H1 (cell line): ENCODE data around the gene SLX9. TPM values are rescaled to one million over a fixed set of nuclear protein-coding genes. Genes with fewer than 3 reads are reported as not detected.
A peak's percentile ranks its signal among the peaks of the same experiment; 100 is the strongest.

Experiments used
- CTCF ChIA-PET: fragments of 300-600 bp; sonication (Branson Sonifier 250); formaldehyde crosslinking; loops from one replicate; lab custom pipeline; 2021; ENCODE audit not compliant: partially characterized antibody; lab: Charles Lee
- POLR2A ChIA-PET: fragments of 300-600 bp; sonication (Branson Sonifier 250); formaldehyde crosslinking; loops from one replicate; lab custom pipeline; 2021; ENCODE audit warnings: inconsistent platforms; ENCODE audit not compliant: partially characterized antibody; lab: Charles Lee
- DNase-seq, 2 experiments: peaks; one replicate each; pipeline versions ENCODE4 v3.0.0 to v3.0.0-alpha.2; 2010 to 2022; ENCODE audit warnings: low spot score in 2 of 2, low read depth in 1 of 2, mixed read lengths in 1 of 2
- FAIRE-seq: peaks from 2 replicates; lab custom pipeline; 2011; peaks lifted over from hg19 to GRCh38; lab: Jason Lieb, UNC
- H2AFZ ChIP-seq: 2 replicates; pipeline ENCODE4 v1.8.1; 2012; ENCODE audit warnings: low read length, inconsistent platforms
- H2AK5ac ChIP-seq: 2 replicates; pipeline ENCODE4 v1.6.1; 2013; ENCODE audit warnings: low read depth, low read length
- H2BK120ac ChIP-seq: replicated peaks from 2 replicates; pipeline ENCODE3; 2013; ENCODE audit warnings: low read depth, low read length, inconsistent platforms
- H2BK12ac ChIP-seq: 2 replicates; pipeline ENCODE4 v1.6.1; 2013; ENCODE audit warnings: low read depth, low read length
- H2BK15ac ChIP-seq: 2 replicates; pipeline ENCODE4 v1.6.1; 2013; ENCODE audit warnings: low read length
- H2BK20ac ChIP-seq: 2 replicates; pipeline ENCODE4 v1.6.1; 2013; ENCODE audit warnings: low read length
- H2BK5ac ChIP-seq: 2 replicates; pipeline ENCODE4 v1.6.1; 2013; ENCODE audit warnings: low read depth, low read length
- H3K14ac ChIP-seq: 2 replicates; pipeline ENCODE4 v1.6.1; 2013; ENCODE audit warnings: inconsistent platforms; ENCODE audit not compliant: insufficient read length
- H3K18ac ChIP-seq: 2 replicates; pipeline ENCODE4 v1.6.1; 2013; ENCODE audit warnings: low read length; ENCODE audit errors: extremely low read depth
- H3K23ac ChIP-seq: 2 replicates; pipeline ENCODE4 v1.6.1; 2013; ENCODE audit warnings: inconsistent platforms; ENCODE audit not compliant: insufficient read length
- H3K23me2 ChIP-seq: 2 replicates; pipeline ENCODE4 v1.6.1; 2013; ENCODE audit warnings: low read depth, low read length
- H3K27ac ChIP-seq: 2 replicates; pipeline ENCODE4 v1.6.1; 2011; ENCODE audit warnings: low read depth, low read length, inconsistent platforms
- H3K27me3 ChIP-seq, 4 experiments: replicated peaks in 1 of 4; 1 replicate in 1 of 4; 2 replicates in 3 of 4; pipeline versions ENCODE4 v1.6.1 to v1.8.1; 2011 to 2013; ENCODE audit warnings: low read length in 3 of 4, mild to moderate bottlenecking in 3 of 4, inconsistent platforms in 2 of 4, mixed read lengths in 2 of 4, moderate library complexity in 1 of 4; ENCODE audit not compliant: control insufficient read depth in 3 of 4, insufficient read depth in 3 of 4; ENCODE audit errors: extremely low read depth in 1 of 4
- H3K36me3 ChIP-seq, 4 experiments: 2 replicates each; pipeline versions ENCODE4 v1.6.1 to v1.8.1; 2011 to 2013; ENCODE audit warnings: mild to moderate bottlenecking in 4 of 4, low read length in 3 of 4, moderate library complexity in 2 of 4, control low read depth in 1 of 4, inconsistent platforms in 1 of 4; ENCODE audit not compliant: insufficient read depth in 4 of 4, control insufficient read depth in 2 of 4
- H3K4ac ChIP-seq: replicated peaks from 2 replicates; pipeline ENCODE3; 2013; ENCODE audit warnings: low read length, low read depth, mixed read lengths, inconsistent platforms; ENCODE audit not compliant: insufficient read length
- H3K4me1 ChIP-seq, 4 experiments: replicated peaks in 1 of 4; 1 replicate in 1 of 4; 2 replicates in 3 of 4; pipeline versions ENCODE4 v1.6.1 to v1.8.1; 2011 to 2013; ENCODE audit warnings: low read length in 3 of 4, inconsistent platforms in 2 of 4, mixed read lengths in 1 of 4; ENCODE audit not compliant: insufficient read depth in 4 of 4, control insufficient read depth in 3 of 4
- H3K4me2 ChIP-seq, 2 experiments: 2 replicates each; pipeline versions ENCODE4 v1.6.1 to v1.8.1; 2011 to 2013; ENCODE audit warnings: low read depth in 2 of 2, low read length in 2 of 2, control low read depth in 1 of 2, inconsistent platforms in 1 of 2, mild to moderate bottlenecking in 1 of 2; ENCODE audit not compliant: insufficient read depth in 1 of 2
- H3K4me3 ChIP-seq, 4 experiments: fragments of 200-600, 300-600 bp in 1 of 4; sonication (generic), shearing (Covaris generic), sonication (Bioruptor Twin) in 1 of 4; 2 replicates each; pipeline versions ENCODE4 v1.5.1 to v1.8.1; 2011 to 2016; ENCODE audit warnings: low read length in 4 of 4, low read depth in 3 of 4, control low read depth in 2 of 4, inconsistent platforms in 2 of 4, mild to moderate bottlenecking in 2 of 4, mixed read lengths in 1 of 4, moderate library complexity in 1 of 4; ENCODE audit not compliant: insufficient read depth in 2 of 4; ENCODE audit errors: extremely low read depth in 1 of 4
- H3K56ac ChIP-seq: replicated peaks from 2 replicates; pipeline ENCODE3; 2013; ENCODE audit warnings: low read depth, mild to moderate bottlenecking, mixed read lengths, low read length, inconsistent platforms; ENCODE audit not compliant: insufficient read length
- H3K79me1 ChIP-seq: 2 replicates; pipeline ENCODE4 v1.6.1; 2013; ENCODE audit warnings: low read depth, low read length, control low read depth
- H3K79me2 ChIP-seq, 2 experiments: 2 replicates each; pipeline versions ENCODE4 v1.6.1 to v1.8.1; 2012 to 2013; ENCODE audit warnings: low read length in 2 of 2, mild to moderate bottlenecking in 2 of 2, inconsistent platforms in 1 of 2; ENCODE audit not compliant: insufficient read depth in 2 of 2, control insufficient read depth in 1 of 2
- H3K9ac ChIP-seq, 4 experiments: replicated peaks in 1 of 4; 1 replicate in 1 of 4; 2 replicates in 3 of 4; pipeline versions ENCODE4 v1.6.1 to v1.8.1; 2011 to 2013; ENCODE audit warnings: low read depth in 3 of 4, low read length in 3 of 4, control low read depth in 2 of 4, mild to moderate bottlenecking in 2 of 4, moderate library complexity in 2 of 4, inconsistent platforms in 1 of 4; ENCODE audit errors: extremely low read depth in 1 of 4
- H3K9me3 ChIP-seq, 2 experiments: 2 replicates each; pipeline versions ENCODE4 v1.6.1 to v1.8.1; 2012 to 2013; ENCODE audit warnings: mild to moderate bottlenecking in 2 of 2, moderate library complexity in 2 of 2, control low read depth in 1 of 2, inconsistent platforms in 1 of 2, low read depth in 1 of 2, low read length in 1 of 2, mixed read lengths in 1 of 2; ENCODE audit not compliant: insufficient read depth in 2 of 2
- H4K20me1 ChIP-seq, 2 experiments: replicated peaks in 1 of 2; 2 replicates each; pipeline versions ENCODE3 to v1.8.1; 2011 to 2013; ENCODE audit warnings: inconsistent platforms in 2 of 2, low read length in 2 of 2, mild to moderate bottlenecking in 1 of 2; ENCODE audit not compliant: insufficient read depth in 2 of 2, control insufficient read depth in 1 of 2
- H4K5ac ChIP-seq: 2 replicates; pipeline ENCODE4 v1.6.1; 2013; ENCODE audit warnings: low read length, low read depth, mixed read lengths, inconsistent platforms; ENCODE audit not compliant: insufficient read length
- H4K8ac ChIP-seq: 2 replicates; pipeline ENCODE4 v1.8.0; 2013; ENCODE audit warnings: mild to moderate bottlenecking, moderate library complexity, low read length, inconsistent platforms; ENCODE audit not compliant: insufficient read depth; ENCODE audit errors: extremely low read depth
- H4K91ac ChIP-seq: replicated peaks from 2 replicates; pipeline ENCODE3; 2013; ENCODE audit warnings: low read length, mixed read lengths, inconsistent platforms; ENCODE audit not compliant: insufficient read length
- CHD2 ChIP-seq: IDR thresholded peaks from 2 replicates; pipeline ENCODE4 v1.6.1; 2012; ENCODE audit warnings: low read length, improper control_type of control experiment
- CTCF ChIP-seq, 3 experiments: IDR thresholded peaks; 1 replicate in 2 of 3; 2 replicates in 1 of 3; pipeline versions ENCODE4 v1.5.1 to v1.6.1; 2011; ENCODE audit warnings: low read length in 3 of 3, mild to moderate bottlenecking in 3 of 3, inconsistent platforms in 2 of 3, low read depth in 1 of 3, moderate library complexity in 1 of 3; ENCODE audit not compliant: insufficient read depth in 1 of 3; ENCODE audit errors: control extremely low read depth in 1 of 3
- JUND ChIP-seq: IDR thresholded peaks from 2 replicates; pipeline ENCODE4 v1.6.1; 2011; ENCODE audit warnings: mild to moderate bottlenecking, improper control_type of control experiment, low read length
- POLR2A ChIP-seq, 2 experiments: IDR thresholded peaks; 1 replicate in 1 of 2; 2 replicates in 1 of 2; pipeline ENCODE4 v1.6.1; 2011; ENCODE audit warnings: low read depth in 2 of 2, low read length in 2 of 2, mild to moderate bottlenecking in 2 of 2; ENCODE audit errors: control extremely low read depth in 1 of 2
- RAD21 ChIP-seq, 2 experiments: IDR thresholded peaks in 1 of 2; conservative IDR thresholded peaks in 1 of 2; 2 replicates each; pipeline ENCODE4 v1.6.1; 2011; ENCODE audit warnings: low read depth in 2 of 2, low read length in 2 of 2, improper control_type of control experiment in 1 of 2, inconsistent platforms in 1 of 2, mild to moderate bottlenecking in 1 of 2, moderate library complexity in 1 of 2
- SRF ChIP-seq: IDR thresholded peaks from 2 replicates; pipeline ENCODE4 v1.6.1; 2011; ENCODE audit warnings: mild to moderate bottlenecking, low read depth, low read length, moderate library complexity
- USF2 ChIP-seq: IDR thresholded peaks from 2 replicates; pipeline ENCODE4 v1.6.1; 2011; ENCODE audit warnings: low read length, improper control_type of control experiment
- YY1 ChIP-seq: IDR thresholded peaks from 2 replicates; pipeline ENCODE4 v1.6.1; 2011; ENCODE audit warnings: low read depth, mild to moderate bottlenecking, low read length
- WGBS, 2 experiments: shearing (Covaris generic) in 1 of 2; methylation state at CpG; one replicate each; pipeline versions ENCODE4 v1.1.6 to v1.1.7; 2013 to 2015; ENCODE audit warnings: low lambda C conversion rate in 2 of 2, mixed read lengths in 2 of 2, inconsistent platforms in 1 of 2, low coverage in 1 of 2, missing lambda C conversion rate in 1 of 2; ENCODE audit not compliant: insufficient replicate concordance in 2 of 2, insufficient coverage in 1 of 2, insufficient read length in 1 of 2; ENCODE audit errors: extremely low coverage in 1 of 2, missing lambda C conversion rate in 1 of 2; 5-methylcytosine and 5-hydroxymethylcytosine counted together
- polyA plus RNA-seq, 7 experiments: library from polyadenylated mRNA; depleted of rRNA in 3 of 7; stranded (reverse) in 5 of 7; unstranded in 2 of 7; fragments of >200 nt in 5 of 7; fragments of 200-250 nt in 2 of 7; gene quantifications; 1 replicate in 5 of 7; 2 replicates in 1 of 7; 4 replicates in 1 of 7; pipeline versions ENCODE4 v1.2.1 to v1.2.3, GENCODE V29; 2011 to 2013; ENCODE audit warnings: missing spikeins in 2 of 7, mixed read lengths in 2 of 7
- total RNA-seq: library from RNA; stranded (reverse); fragmentation: NEBNext Ultra II Directional; extraction: Animal tissue kit (Norgen Biotek cat#: 25700); gene quantifications from 2 replicates; pipeline ENCODE4 v1.2.1, GENCODE V29; 2021

SLX9 gene
- total and polyA plus RNA-seq, 2 of the 8 experiments (the other 6 are each of a cell fraction or from before 2014, with no cell fraction given) = 17.7 to 57.3 TPM

GRCh38 chr21:44911384-44912157 lies 28.3 kb upstream of the SLX9 start:
- ChIA-PET CTCF (interaction anchor here (0.6 to 4.4 kb wide), 9 partner anchors 10 to 112 kb away, joined by 3 to 28 read pairs (median 3); no protein-coding TSS in a partner anchor), POLR2A (interaction anchor here (1.2 kb wide), 1 partner anchor 14 kb away, joined by 3 read pairs; no protein-coding TSS in a partner anchor)
- no peak overlapping the region for H3K56ac ChIP-seq
- no peak overlapping the region for H3K4ac ChIP-seq
- H4K5ac ChIP-seq = no peak overlapping the region
- H2BK20ac ChIP-seq = no peak overlapping the region; the same call in 1 of the 2 replicates
- 81% methylated on average over 18 of the region's 19 CpGs; no CpG with 5 or more reads in 1 of the 2 experiments for WGBS, 2 experiments
- no peak for DNase-seq
- H3K4me1 ChIP-seq = peaks cover 0 to 11% (median 0%) of the 10 kb centered on the region in 4 experiments; a peak in 3 of 7 replicates
- H2AFZ ChIP-seq = no peak overlapping the region
- peaks cover 3% of the 10 kb centered on the region; the same call in 1 of the 2 replicates for H3K23me2 ChIP-seq
- H2BK120ac ChIP-seq = no peak overlapping the region
- no peaks in the 10 kb centered on the region for H3K36me3 ChIP-seq
- no peaks in the 10 kb centered on the region for H3K79me1 ChIP-seq
- 0 out of 2 replicates have a peak overlapping the region, but pooled peaks have one; percentile 66 for H2BK5ac ChIP-seq
- no peaks in the 10 kb centered on the region for H4K20me1 ChIP-seq
- H3K27ac ChIP-seq = no peak overlapping the region
- H3K4me2 ChIP-seq = no peak overlapping the region
- H3K18ac ChIP-seq = no peak overlapping the region
- H3K79me2 ChIP-seq = no peaks in the 10 kb centered on the region
- H3K27me3 ChIP-seq = peaks cover 0 to 2% (median 1%) of the 10 kb centered on the region in 4 experiments; a peak in 2 of 7 replicates
- no peak overlapping the region for H3K4me3 ChIP-seq
- no peak overlapping the region for H2AK5ac ChIP-seq
- H3K9me3 ChIP-seq = no peaks in the 10 kb centered on the region
- H4K8ac ChIP-seq = no peak overlapping the region
- no peak overlapping the region for H3K14ac ChIP-seq
- no peak overlapping the region for H4K91ac ChIP-seq
- H3K9ac ChIP-seq = no peak overlapping the region
- FAIRE-seq = no peak
- H2BK12ac ChIP-seq = peak overlapping the region; percentile 18; the same call in 1 of the 2 replicates
- H2BK15ac ChIP-seq = 0 out of 2 replicates have a peak overlapping the region, but pooled peaks have one; percentile 29
- H3K23ac ChIP-seq = no peak overlapping the region
- TF ChIP-seq USF2 (no peak), JUND (no peak), POLR2A (IDR thresholded peaks at IDR 0.05; ENCODE audit: control extremely low read depth in 1 of 2, low read depth in 2 of 2, low read length in 2 of 2) (no peak), YY1 (no peak), RAD21 (IDR thresholded peaks at IDR 0.05 in 1 of 2, conservative IDR thresholded peaks at IDR 0.05 in 1 of 2; ENCODE audit: low read depth in 2 of 2, low read length in 2 of 2) (peak; percentile 51 to 60), SRF (no peak), CHD2 (no peak), CTCF (IDR thresholded peaks at IDR 0.05; ENCODE audit: control extremely low read depth in 1 of 3, insufficient read depth in 1 of 3, low read depth in 1 of 3, low read length in 3 of 3) (peak in 2 of 3 experiments; percentile 30 to 45; a peak in 3 of 4 replicates)
